HepG2 (cell line): ENCODE measurements around the gene CCDC174. TPM values are rescaled to one million over a fixed set of nuclear protein-coding genes. Genes with fewer than 3 reads are reported as not detected.

ENCODE experiments used
- ATAC-seq: fragments of 200-7000 bp; cut with Tn5 transposase; 3 replicates; pipeline ENCODE4 v1.9.1; 2020; ENCODE audit warnings: mild to moderate bottlenecking, moderate library complexity
- BruUV-seq: library from RNA; stranded (reverse); fragments of 400-500 nt; replicated peaks from 2 replicates; lab custom pipeline; 2021; lab: Mats Ljungman, UMichigan
- CTCF ChIA-PET: fragments of 300-600 bp; formaldehyde crosslinking; extraction: SDS; loops from one replicate; lab custom pipeline; 2021; ENCODE audit warnings: low total read pairs, inconsistent platforms, low intra/inter-chr PET ratio; lab: Yijun Ruan, JAX
- POLR2A ChIA-PET: fragments of 350-600 bp; sonication (Branson Sonifier 250); formaldehyde crosslinking; loops from one replicate; lab custom pipeline; 2020; ENCODE audit warnings: antibody characterized with exemption, inconsistent platforms; lab: Yijun Ruan, JAX
- DNase-seq: peaks from one replicate; pipeline ENCODE4 v3.0.0-alpha.2; 2015; ENCODE audit warnings: low spot score
- FAIRE-seq: peaks from 3 replicates; lab custom pipeline; 2011; peaks lifted over from hg19 to GRCh38; lab: Jason Lieb, UNC
- H2AFZ ChIP-seq: one replicate; pipeline ENCODE4 v1.6.1; 2011; ENCODE audit warnings: low read length, inconsistent platforms
- H3K27ac ChIP-seq: fragments of 300-600 bp; 3 replicates; pipeline ENCODE4 v1.8.0; 2011; ENCODE audit warnings: mixed run types, mild to moderate bottlenecking, mixed read lengths, low read length, inconsistent platforms; ENCODE audit not compliant: insufficient read depth; ENCODE audit errors: extremely low read length
- H3K27me3 ChIP-seq, 2 experiments: fragments of 200-600 bp in 1 of 2; 2 replicates in 1 of 2; 3 replicates in 1 of 2; pipeline versions ENCODE4 v1.6.0 to v1.8.0; 2011; ENCODE audit warnings: low read length in 2 of 2, mild to moderate bottlenecking in 2 of 2, moderate library complexity in 2 of 2, inconsistent platforms in 1 of 2; ENCODE audit not compliant: insufficient read depth in 2 of 2, control insufficient read depth in 1 of 2
- H3K36me3 ChIP-seq, 2 experiments: fragments of 200-600 bp in 1 of 2; replicated peaks in 1 of 2; 2 replicates in 1 of 2; 3 replicates in 1 of 2; pipeline versions ENCODE4 v1.5.1 to v1.8.0; 2011; ENCODE audit warnings: low read length in 2 of 2, inconsistent platforms in 1 of 2; ENCODE audit not compliant: insufficient read depth in 2 of 2, control insufficient read depth in 1 of 2
- H3K4me1 ChIP-seq: 2 replicates; pipeline ENCODE4 v1.5.1; 2012; ENCODE audit warnings: low read length, inconsistent platforms; ENCODE audit not compliant: insufficient read depth
- H3K4me2 ChIP-seq: 2 replicates; pipeline ENCODE4 v1.6.0; 2011; ENCODE audit warnings: low read depth, low read length, inconsistent platforms
- H3K4me3 ChIP-seq, 3 experiments: fragments of 200-600 bp in 1 of 3; sonication (generic), shearing (Covaris generic) in 1 of 3; replicated peaks in 1 of 3; 2 replicates each; pipeline ENCODE4 v1.5.1; 2011 to 2016; ENCODE audit warnings: low read length in 3 of 3, inconsistent platforms in 2 of 3, low read depth in 2 of 3, mild to moderate bottlenecking in 2 of 3, control low read depth in 1 of 3, mixed read lengths in 1 of 3; ENCODE audit not compliant: insufficient read depth in 1 of 3
- H3K79me2 ChIP-seq: one replicate; pipeline ENCODE4 v1.6.1; 2011; ENCODE audit warnings: low read length, inconsistent platforms; ENCODE audit not compliant: insufficient read depth
- H3K9ac ChIP-seq: 2 replicates; pipeline ENCODE4 v1.6.0; 2011; ENCODE audit warnings: mild to moderate bottlenecking, low read depth, low read length, inconsistent platforms; ENCODE audit not compliant: insufficient read depth
- H3K9me3 ChIP-seq: 2 replicates; pipeline ENCODE4 v1.5.1; 2012; ENCODE audit warnings: mild to moderate bottlenecking, low read length
- H4K20me1 ChIP-seq: 2 replicates; pipeline ENCODE4 v1.6.0; 2011; ENCODE audit warnings: inconsistent platforms, mild to moderate bottlenecking, low read length, moderate library complexity; ENCODE audit not compliant: insufficient read depth
- ARNT2 ChIP-seq: sonication (generic); formaldehyde crosslinking; IDR thresholded peaks from 2 replicates; pipeline ENCODE4 v1.8.0; 2022; ENCODE audit warnings: mild to moderate bottlenecking, low read depth, missing genetic modification reagents, moderate library complexity
- CBX2 ChIP-seq, 2 experiments: fragments of 200-600 bp in 1 of 2; sonication (generic); formaldehyde crosslinking in 1 of 2; IDR thresholded peaks; 2 replicates each; pipeline versions ENCODE4 v1.7.0 to v1.8.1; 2018 to 2022; ENCODE audit warnings: low read depth in 2 of 2, low read length in 1 of 2, mild to moderate bottlenecking in 1 of 2, missing genetic modification reagents in 1 of 2
- HDAC6 ChIP-seq: fragments of 200-600 bp; sonication (generic); IDR thresholded peaks from 2 replicates; pipeline ENCODE4 v1.7.0; 2017; ENCODE audit warnings: mild to moderate bottlenecking, antibody characterized with exemption, low read length, low read depth
- ISX ChIP-seq: sonication (generic); formaldehyde crosslinking; conservative IDR thresholded peaks from 2 replicates; pipeline ENCODE4 v1.5.0; 2020; ENCODE audit warnings: missing genetic modification reagents
- MAZ ChIP-seq, 2 experiments: sonication (generic) in 1 of 2; formaldehyde crosslinking in 1 of 2; IDR thresholded peaks; 2 replicates each; pipeline versions ENCODE4 v1.5.0 to v1.6.1; 2012 to 2020; ENCODE audit warnings: low read depth in 2 of 2, mild to moderate bottlenecking in 2 of 2, borderline replicate concordance in 1 of 2, improper control_type of control experiment in 1 of 2, low read length in 1 of 2, missing genetic modification reagents in 1 of 2, moderate library complexity in 1 of 2
- MED13 ChIP-seq: sonication (generic); formaldehyde crosslinking; IDR thresholded peaks from 2 replicates; pipeline ENCODE4 v1.5.0; 2020; ENCODE audit warnings: missing genetic modification reagents
- NCOR1 ChIP-seq: fragments of 200-600 bp; sonication (generic); IDR thresholded peaks from 2 replicates; pipeline ENCODE4 v1.7.0; 2017; ENCODE audit warnings: antibody characterized with exemption, low read length, borderline replicate concordance
- RORA ChIP-seq: sonication (generic); formaldehyde crosslinking; IDR thresholded peaks from 2 replicates; pipeline ENCODE4 v1.5.0; 2020; ENCODE audit warnings: mild to moderate bottlenecking, missing genetic modification reagents, moderate library complexity
- TGIF2 ChIP-seq: IDR thresholded peaks from 2 replicates; pipeline ENCODE4 v1.6.1; 2016; ENCODE audit warnings: control low read depth, missing compliant biosample characterization
- YEATS4 ChIP-seq: sonication (generic); formaldehyde crosslinking; IDR thresholded peaks from 2 replicates; pipeline ENCODE4 v1.4.0; 2020; ENCODE audit warnings: missing genetic modification reagents, borderline replicate concordance
- ZNF121 ChIP-seq: sonication (generic); formaldehyde crosslinking; IDR thresholded peaks from 2 replicates; pipeline ENCODE4 v1.5.0; 2020; ENCODE audit warnings: mild to moderate bottlenecking, missing genetic modification reagents
- ZNF510 ChIP-seq: sonication (generic); formaldehyde crosslinking; IDR thresholded peaks from 2 replicates; pipeline ENCODE4 v1.4.0; 2020; ENCODE audit warnings: low read depth, mild to moderate bottlenecking, missing genetic modification reagents
- ZNF577 ChIP-seq: sonication (generic); formaldehyde crosslinking; IDR thresholded peaks from 2 replicates; pipeline ENCODE4 v1.4.0; 2020; ENCODE audit warnings: mild to moderate bottlenecking, low read depth, missing genetic modification reagents, borderline replicate concordance
- ZNF749 ChIP-seq: sonication (generic); formaldehyde crosslinking; IDR thresholded peaks from 2 replicates; pipeline ENCODE4 v1.8.0; 2022; ENCODE audit warnings: mild to moderate bottlenecking, missing genetic modification reagents, moderate library complexity, borderline replicate concordance
- ZNF75D ChIP-seq: sonication (generic); formaldehyde crosslinking; IDR thresholded peaks from 2 replicates; pipeline ENCODE4 v1.8.1; 2023; ENCODE audit warnings: missing genetic modification reagents, mild to moderate bottlenecking, borderline replicate concordance
- ZNF768 ChIP-seq: sonication (generic); formaldehyde crosslinking; IDR thresholded peaks from 2 replicates; pipeline ENCODE4 v1.4.0; 2020; ENCODE audit warnings: missing genetic modification reagents
- WGBS: methylation state at CpG from one replicate; pipeline ENCODE4 v1.1.6; 2017; ENCODE audit warnings: low lambda C conversion rate; 5-methylcytosine and 5-hydroxymethylcytosine counted together
- in situ Hi-C: cut with HindIII; loops from 2 replicates; pipeline ENCODE4 v1.10.0; 2017; ENCODE audit warnings: low pct_unique_long_range_greater_than_20kb; ENCODE audit not compliant: extremely low pct_ligation_motif_present
- intact Hi-C: fragments of 100-400 bp; cut with micrococcal nuclease; formaldehyde crosslinking; loops from one replicate; pipeline ENCODE4 v1.10.0; 2022; ENCODE audit not compliant: unreplicated experiment
- polyA plus RNA-seq, 8 experiments: library from polyadenylated mRNA; depleted of rRNA in 3 of 8; stranded (reverse) in 7 of 8; unstranded in 1 of 8; fragments of >200 nt; fragmentation: Illumina TruSeq in 4 of 8; extraction: Trizol in 4 of 8; gene quantifications; 2 replicates each; pipeline versions ENCODE4 v1.2.1 to v1.2.3, GENCODE V29; 2011 to 2016; ENCODE audit warnings: low read depth in 4 of 8, missing spikeins in 1 of 8, mixed read lengths in 1 of 8; ENCODE audit not compliant: insufficient read depth in 1 of 8
- total RNA-seq, 5 experiments: library from RNA; depleted of rRNA; stranded (reverse); fragments of >200 nt; fragmentation: Illumina TruSeq; extraction: Trizol; gene quantifications; 2 replicates each; pipeline ENCODE4 v1.2.3, GENCODE V29; 2016; ENCODE audit warnings: low read depth in 1 of 5
- TF ChIP-seq, protein P1 (sequence below): IDR thresholded peaks from 2 replicates; pipeline ENCODE4 v1.6.1; 2012; ENCODE audit warnings: inconsistent platforms

The CCDC174 gene
- total and polyA plus RNA-seq, 2 of the 13 experiments (the other 11 are each of a cell fraction or from before 2014, with no cell fraction given): 5.4 to 11.0 TPM

DNA sequence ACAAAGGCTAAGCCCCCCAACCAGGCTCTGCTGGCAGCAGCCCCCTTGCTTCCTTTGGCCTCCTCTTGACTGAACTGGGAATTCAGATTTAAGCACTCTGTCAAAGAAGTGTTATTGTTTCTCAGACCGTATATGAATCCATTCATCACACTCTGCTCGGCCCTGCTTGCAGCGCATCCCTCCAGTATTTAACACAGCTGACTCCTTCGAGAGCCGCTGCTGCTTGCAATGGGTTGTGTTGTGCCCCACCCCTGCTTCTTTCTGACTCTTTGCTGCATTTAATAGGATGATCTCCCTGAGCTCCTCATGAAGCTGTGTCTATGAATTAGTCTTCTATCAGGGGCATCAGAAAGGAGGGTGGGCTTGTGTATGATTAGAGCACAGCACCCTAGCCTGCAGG is 54.5 kb downstream of the CCDC174 start:
- no peaks in the 10 kb centered on the region; a peak in 1 of 5 replicates for H3K27me3 ChIP-seq
- no peaks in the 10 kb centered on the region for H3K9me3 ChIP-seq
- H4K20me1 ChIP-seq: no peaks in the 10 kb centered on the region
- H2AFZ ChIP-seq: no peak overlapping the region
- 67% methylated on average over 5 of the region's 5 CpGs for WGBS
- TF ChIP-seq CBX2 (IDR thresholded peaks at IDR 0.05; ENCODE audit: low read depth, low read length) (no peak), CBX2 (CRISPR knock-in tag; IDR thresholded peaks at IDR 0.05; ENCODE audit: low read depth) (no peak), NCOR1 (no peak), ZNF121 (CRISPR knock-in tag) (no peak), RORA (no peak), HDAC6 (no peak), MED13 (CRISPR knock-in tag) (no peak), ZNF768 (no peak), ISX (CRISPR knock-in tag) (no peak), TGIF2 (CRISPR knock-in tag) (no peak), MAZ (IDR thresholded peaks at IDR 0.05; ENCODE audit: borderline replicate concordance, low read depth, low read length) (no peak), MAZ (CRISPR knock-in tag; IDR thresholded peaks at IDR 0.05; ENCODE audit: low read depth) (no peak), ZNF75D (CRISPR knock-in tag) (no peak), ARNT2 (CRISPR knock-in tag) (no peak), YEATS4 (CRISPR knock-in tag) (no peak), ZNF749 (CRISPR knock-in tag) (no peak), ZNF577 (CRISPR knock-in tag) (no peak), ZNF510 (CRISPR knock-in tag) (no peak)
- TF ChIP-seq, protein P1, sequence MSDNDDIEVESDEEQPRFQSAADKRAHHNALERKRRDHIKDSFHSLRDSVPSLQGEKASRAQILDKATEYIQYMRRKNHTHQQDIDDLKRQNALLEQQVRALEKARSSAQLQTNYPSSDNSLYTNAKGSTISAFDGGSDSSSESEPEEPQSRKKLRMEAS: no peak
- CTCF ChIA-PET: no interaction called here
- no peak overlapping the region for H3K9ac ChIP-seq
- no peaks in the 10 kb centered on the region for H3K79me2 ChIP-seq
- no peaks in the 10 kb centered on the region for H3K4me1 ChIP-seq
- no TSS peak for BruUV-seq
- H3K4me2 ChIP-seq: no peak overlapping the region
- intact Hi-C loops: no loop called here
- in situ Hi-C loops: no loop called here
- POLR2A ChIA-PET: no interaction called here
- no peak for DNase-seq
- ATAC-seq: no peak
- FAIRE-seq: no peak
- H3K4me3 ChIP-seq: no peak overlapping the region
- H3K27ac ChIP-seq: no peak overlapping the region
- no peaks in the 10 kb centered on the region for H3K36me3 ChIP-seq
